Measurements from ENCODE around the gene ADAM19.

Gene ADAM19

DNA sequence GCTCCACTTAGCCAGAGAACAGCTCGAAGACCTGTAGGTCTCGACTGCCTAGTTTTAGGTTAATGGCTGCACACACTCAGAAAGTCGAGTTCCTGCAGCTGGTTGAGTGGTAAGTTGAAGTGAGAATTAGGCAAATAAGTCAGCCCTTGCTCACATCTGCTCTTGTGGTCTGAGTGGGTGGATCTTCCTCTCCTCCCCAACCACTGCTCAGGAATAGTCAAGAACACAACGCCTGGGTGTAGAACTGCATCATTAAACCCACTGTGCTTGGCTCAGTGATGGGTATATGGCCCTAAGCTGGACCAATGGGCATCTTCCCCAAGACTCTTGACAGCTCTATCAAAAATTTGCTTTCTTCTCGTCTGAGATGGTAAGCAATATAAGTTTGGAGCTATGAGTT lies 20.9 kb upstream of the ADAM19 start:
- FAIRE-seq, result no peak

DNA sequence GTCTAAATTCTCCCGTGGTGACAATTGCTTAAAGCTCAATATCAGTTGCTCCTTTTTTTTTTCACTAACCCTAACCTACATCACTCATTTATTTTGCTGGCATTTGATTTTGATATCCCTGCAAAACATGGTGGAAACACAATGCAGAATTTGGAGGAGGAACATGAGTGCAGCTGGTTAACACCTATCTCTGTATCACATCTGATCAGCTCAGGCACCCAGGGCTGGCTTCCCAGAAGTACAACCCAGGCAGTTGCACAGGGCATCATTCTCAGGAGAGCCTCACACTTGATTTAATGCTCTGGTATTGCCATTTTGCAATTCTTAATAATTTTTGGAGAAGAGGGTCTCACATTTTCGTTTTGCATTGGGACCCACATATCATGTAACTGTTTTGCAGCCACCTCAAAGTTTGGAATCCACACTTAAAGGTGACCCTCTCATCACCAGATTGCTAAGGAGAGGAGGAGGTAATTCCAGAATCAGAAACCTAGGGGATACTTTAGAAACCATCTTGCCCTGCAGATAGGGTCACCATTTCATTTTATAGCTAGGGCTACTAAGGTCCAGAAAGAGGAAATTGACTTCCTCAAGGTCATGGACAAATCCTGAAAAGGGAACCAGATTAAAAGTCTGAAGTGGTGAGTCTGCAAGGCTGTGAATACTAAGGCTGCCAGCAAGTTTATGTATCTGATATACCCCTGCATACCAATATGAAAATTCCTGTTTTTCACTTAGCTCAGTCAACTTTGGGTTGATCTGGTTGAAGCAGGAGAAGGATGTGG lies 19.3 kb upstream of the ADAM19 start:
- no peak for FAIRE-seq

DNA sequence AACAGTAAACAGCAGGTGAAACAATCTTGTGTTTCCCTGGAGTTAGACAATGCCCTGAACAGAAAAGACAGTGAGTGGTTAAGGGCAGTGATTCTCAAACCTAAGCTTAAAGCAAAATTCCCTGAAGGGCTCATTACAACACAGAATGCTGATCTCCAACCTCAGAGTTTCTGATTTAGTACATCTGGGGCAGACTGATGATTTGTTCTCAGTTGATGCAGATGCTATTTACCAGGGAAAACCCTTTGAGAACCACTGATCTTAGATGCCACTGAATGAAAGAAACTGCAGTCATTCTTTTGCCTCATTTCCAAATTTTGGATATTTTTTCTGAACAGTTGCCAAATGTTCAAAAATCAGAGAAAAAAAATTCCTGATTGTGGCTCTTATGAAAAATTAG lies 18.7 kb upstream of the ADAM19 start:
- no peak for FAIRE-seq

DNA sequence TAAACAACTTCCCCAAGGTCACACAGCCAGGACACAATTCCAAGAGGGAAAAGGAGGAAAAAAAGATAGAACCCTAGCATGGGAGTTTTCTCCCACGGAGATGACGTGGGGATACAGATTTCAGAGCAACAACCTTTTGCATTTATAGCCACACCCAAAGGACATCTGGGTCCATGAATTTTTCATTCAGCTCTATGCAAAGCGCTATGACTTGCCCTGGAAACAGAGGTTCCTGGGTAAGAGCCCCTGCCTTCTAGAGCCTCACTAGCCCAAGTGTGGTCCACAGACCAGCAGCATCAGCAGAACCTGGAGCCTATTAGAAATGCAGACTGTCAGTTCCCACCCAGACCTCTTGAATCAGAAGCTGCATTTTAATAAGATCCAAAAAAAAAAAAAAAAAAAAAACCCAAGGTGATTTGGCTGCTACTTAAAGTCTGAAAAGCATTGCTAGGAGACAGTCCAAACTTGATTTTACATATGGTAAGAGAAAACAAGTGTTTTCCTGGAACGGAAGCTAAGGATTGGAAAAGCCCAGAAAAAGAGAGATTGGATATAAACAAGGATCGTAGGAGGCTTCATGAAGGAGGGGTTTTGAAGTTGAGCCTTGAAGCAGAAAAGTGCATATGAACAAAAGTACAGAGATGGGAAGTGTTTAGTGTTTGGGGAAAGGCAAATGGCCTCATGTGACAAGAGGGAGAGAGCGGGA lies 17.6 kb upstream of the ADAM19 start:
- FAIRE-seq, result no peak

DNA sequence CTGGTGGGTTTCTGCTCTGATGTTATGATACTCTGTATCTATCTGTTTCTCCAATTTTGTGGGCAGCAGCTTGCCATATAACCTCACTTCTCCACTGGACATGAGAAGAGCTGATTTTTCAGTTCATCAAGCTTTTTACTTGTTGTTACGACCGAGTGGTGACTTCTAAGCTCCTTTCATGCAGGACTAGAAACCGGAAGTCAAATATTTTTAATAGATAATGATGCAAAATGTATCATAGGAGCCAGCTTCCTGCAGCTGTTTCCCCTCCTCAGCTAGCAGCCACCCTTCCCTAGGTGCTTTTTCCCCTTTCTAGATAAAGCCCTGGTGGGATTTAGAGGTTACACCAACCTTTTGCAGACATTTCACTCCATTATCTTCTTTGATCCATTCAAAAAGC lies 17.0 kb upstream of the ADAM19 start:
- no peak for FAIRE-seq

DNA sequence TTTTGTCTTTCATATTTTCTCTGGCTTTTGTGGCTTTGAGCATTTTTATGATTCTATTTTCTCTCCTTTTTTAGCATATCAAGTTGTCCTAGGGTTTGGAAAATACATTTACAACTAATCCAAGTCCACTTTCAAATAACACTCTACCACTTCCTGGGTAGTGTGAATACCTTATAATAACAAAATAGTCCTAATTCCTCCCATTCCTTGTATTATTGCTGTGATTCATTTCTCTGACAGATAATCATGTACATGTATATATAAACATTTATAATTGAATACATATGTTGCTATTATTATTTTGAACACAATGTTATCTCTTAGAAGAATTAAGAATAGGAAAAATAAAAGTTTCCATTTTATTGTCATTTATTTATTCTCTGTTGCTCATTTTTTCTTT lies 14.9 kb upstream of the ADAM19 start:
- FAIRE-seq, result no peak

DNA sequence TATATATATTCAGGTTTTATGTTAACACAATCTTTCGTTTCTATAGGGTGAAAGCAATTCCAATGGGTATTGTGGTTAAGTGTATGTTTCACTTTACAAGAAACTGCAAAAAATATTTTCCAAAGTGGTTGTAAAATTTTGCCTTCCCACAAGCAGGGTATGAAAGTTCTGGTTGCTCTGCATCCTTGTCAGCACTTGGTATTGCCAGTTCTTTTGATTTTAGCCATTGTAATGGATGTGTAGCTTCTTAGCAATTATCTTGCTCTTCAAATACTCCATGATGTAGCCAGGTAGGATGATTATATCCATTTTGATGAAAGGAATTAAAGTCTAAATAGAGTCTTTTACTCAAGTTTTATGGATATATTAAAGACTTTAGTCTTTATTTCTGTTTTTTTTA lies 9.1 kb upstream of the ADAM19 start:
- no peak for FAIRE-seq

DNA sequence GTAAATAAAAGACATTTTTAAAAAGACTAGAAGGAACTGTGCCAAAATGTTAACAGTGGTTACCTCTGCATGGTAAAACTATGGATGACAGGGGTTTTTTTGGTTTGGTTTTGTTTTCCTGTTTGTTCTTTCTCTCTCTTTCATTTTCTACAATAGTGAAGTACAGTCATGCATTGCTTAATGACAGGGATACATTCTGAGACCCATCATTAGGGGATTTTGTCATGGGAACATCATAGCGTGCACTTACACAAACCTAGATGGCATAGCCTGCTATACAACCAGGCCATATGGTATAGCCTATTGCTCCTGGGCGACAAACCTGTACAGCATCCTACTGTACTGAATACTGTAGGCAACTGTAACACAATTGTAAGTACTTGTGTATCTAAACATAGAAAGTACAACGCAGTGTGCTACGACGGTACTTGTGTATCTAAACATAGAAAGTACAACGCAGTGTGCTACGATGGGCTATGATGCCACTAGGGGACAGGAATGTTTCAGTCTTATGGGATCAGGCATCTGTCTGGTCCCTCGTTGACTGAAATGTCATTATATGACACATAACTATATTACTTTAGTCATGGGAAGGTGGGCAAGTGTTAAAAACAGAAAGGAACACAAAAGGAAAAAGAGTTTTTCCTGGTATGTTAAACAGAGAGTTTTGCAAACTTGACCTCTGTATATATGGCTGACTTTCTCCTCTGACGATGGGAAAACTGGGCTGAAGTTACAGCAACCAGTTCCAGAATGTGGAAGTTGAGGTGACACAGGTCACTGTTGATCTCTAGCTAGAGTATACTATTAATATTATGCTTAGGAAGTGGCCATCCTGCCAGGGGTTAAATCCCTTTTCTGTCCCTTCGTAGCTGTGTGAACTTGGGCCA lies 7.4 kb upstream of the ADAM19 start:
- FAIRE-seq, result no peak

DNA sequence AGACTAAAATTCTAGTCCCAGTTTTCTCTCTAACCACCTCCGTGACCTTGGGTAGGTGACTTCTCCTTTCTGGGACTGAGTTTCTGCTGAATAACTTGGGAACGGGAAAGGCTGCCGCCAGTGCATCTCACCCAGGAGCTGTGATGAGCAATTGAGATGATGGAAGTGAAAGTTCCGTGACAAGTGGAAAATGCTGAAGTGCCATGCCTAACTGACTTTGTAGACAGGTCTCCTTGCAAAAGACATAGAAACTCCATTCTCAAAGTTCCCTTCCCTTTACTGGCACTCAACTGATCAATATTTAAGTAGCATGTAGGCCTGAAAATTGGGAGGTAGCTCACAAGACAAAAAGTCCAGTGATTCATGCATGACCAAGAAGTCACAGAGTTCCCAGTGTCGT lies 6.3 kb upstream of the ADAM19 start:
- no peak for FAIRE-seq

DNA sequence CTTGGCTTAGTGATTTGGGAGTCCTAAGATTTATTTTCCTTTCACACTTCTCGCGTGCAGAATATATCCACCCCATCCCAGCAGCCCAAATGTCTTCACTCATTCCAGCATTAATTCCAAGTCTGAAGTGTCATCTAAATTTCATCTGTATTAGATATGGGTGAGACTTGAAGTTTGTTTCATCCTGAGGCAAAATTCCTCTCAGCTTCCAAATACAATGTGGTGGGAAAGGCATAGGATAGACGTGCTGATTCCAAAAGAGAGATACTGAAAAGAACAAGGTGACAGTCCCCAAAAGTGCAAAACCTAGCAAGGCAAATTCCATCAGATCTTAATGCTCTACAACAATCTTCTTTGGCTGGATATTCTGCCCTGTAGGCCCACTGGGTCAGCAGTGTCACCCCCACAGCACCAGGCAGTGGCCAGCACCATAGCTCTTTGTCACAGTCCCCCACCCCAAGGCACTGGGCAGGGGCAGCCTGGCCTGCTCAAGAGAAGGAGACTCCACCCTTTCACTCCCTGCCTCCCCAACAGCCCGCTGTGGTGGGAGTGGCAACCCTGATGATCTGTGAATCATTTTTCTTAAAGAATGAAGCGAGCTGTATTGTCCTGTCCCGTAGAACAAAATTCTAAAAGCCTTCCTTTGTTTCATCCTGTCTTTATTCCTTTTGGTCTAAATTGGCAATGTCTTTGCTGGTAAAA lies 2.7 kb upstream of the ADAM19 start:
- FAIRE-seq, result no peak

DNA sequence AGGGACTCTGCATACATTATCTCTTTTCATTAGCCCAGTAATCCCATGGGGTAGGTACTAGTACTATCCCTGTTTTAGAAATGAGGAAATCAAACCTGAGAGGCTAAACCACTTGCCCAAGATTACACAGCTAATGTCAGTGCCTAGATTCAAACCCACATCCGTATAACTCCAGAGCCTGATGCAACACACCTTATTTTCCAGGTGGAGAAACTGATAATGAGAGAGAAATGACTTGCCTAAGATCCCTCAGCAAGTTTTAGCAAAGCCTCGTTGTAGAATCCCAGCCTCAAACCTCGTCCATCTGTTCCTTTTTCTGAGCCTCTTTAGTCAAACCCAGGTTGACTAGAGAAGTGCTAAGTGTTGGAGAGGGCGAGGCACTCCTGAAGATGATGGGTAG lies 1.1 kb upstream of the ADAM19 start:
- FAIRE-seq, result no peak

DNA sequence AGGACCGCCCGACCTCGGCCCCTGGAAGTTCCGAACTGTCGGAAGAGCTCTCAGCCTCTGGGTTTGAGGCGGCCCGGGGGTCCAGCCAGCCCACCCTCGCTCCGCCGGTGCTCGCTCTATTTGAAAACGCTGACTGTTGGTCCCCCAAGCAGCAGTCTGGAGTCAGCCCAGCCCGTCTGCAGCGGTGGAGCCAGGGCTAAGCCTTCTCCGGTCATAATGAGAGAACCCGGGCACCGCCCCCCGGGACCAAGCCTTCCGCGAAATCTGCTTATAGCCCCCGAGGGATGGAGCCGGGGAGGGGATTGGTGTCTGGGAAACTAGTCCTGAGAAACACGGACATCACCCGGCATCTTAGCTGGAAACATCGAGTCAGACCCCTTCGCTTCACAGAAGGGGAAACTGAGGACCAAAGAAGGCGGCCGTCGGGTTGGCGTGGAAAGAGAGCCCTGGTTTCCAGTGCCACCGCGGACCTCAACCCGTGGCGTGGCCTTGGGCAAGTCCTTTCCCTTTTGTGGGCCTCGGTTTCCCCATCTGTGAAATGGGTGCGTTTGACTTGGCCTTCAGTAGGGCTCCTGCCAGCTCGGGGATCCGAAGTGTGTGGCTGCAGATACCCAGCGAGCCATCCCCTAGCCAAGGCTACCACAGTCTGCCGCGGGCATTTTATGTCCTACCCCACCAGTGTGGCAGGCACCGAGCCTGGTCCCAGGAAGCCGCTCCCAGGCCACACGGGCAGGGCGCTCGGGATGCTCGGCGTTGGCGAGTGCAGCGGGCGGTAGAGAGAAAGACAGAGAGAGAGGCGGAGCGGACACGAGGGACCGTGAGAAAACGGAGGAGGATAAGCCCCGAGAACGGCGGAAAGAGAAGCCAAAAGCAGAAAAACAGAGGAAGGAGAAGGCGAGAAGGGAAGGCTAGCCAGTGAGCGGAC lies 857 bp downstream of the ADAM19 start:
- no peak for FAIRE-seq

DNA sequence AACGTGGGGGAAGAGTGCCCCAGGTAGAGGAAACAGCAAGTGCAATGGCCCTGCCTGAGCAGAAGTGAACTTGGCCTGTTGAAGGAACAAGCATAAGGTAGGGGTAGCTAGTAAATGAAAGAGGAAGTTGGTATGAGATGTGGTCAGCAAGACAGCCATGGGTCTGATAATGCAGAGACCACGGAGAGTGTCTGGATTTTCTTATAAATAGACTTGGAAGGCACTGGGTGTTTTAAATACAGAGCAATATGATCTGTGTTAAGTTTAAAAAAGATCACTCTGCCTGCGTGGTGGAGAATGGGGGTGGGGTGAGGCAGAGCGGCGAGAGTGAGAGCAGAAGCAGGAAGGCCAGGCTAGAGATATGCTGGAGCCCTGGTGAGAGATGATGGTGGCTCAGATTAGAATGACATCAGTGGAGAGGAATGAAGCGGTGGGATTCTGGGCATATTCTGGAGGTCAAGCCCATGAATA lies 4.2 kb downstream of the ADAM19 start:
- FAIRE-seq, result no peak

DNA sequence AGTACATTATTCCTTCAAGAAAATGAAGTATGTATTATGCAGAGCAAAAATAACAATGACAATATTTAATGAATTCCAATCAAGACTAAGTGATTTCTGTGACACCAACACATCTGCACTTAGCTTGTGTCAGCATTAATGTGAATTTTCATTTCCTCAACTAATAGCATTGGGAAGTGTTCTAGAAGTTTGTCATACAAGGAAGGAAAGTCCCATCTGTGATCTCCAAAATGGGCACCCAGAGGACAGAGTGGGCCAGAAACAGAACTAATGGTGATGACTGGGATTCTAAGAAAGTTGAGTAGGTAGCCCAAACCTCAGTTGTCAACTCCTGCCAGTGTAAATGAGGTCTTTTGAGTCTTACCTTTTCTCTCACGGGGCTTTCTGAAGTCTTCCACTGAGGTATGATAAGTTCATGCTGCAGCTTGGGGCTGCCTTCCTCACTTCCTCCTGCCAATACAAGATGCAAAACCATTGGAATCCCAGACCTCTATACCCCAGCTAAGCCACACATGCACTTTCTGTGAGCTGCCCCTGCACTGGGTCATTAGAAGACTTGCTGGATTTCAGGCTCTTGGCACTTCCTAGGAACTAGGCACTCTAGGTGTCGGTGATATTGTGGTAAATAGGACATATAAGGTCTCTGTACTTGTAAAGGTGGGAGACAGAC lies 4.9 kb downstream of the ADAM19 start:
- FAIRE-seq, result no peak

DNA sequence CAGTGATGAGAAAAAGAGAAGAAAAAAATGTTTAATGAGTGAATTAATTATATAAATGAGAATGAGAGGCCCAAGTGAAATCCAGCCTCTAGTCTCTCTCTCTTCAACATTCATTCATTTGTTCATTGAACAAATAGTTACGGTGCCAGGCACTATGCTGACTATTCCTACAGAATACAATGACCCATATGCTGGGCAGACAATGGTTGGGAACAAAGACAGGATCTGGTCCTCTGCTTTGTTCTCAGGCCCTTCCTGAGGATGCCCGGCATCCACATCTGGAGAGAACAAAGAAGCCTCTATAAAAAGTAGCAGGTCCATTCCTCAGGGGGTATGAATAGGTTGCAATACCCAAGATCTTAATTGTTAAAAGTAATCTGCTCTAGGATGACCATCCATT lies 6.9 kb downstream of the ADAM19 start:
- FAIRE-seq, result no peak

DNA sequence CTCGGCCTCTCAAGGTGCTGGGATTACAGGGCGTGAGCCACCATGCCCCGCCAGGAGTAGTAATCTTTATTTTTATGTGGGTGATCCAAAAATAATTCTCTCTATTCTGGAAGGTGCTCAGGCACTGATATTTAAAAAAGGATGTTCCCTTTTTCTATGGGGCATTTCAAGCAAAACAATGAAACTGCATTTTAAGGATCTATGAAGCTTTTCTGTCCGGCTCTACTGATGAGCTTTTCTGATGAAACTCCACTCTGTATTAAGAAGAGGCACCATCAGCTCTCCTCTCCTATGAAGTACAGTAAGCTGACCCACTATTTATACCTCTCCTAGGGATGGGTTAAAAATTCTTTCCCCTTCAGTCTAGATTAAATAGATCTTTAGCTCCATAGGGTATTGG lies 7.4 kb downstream of the ADAM19 start:
- no peak for FAIRE-seq

DNA sequence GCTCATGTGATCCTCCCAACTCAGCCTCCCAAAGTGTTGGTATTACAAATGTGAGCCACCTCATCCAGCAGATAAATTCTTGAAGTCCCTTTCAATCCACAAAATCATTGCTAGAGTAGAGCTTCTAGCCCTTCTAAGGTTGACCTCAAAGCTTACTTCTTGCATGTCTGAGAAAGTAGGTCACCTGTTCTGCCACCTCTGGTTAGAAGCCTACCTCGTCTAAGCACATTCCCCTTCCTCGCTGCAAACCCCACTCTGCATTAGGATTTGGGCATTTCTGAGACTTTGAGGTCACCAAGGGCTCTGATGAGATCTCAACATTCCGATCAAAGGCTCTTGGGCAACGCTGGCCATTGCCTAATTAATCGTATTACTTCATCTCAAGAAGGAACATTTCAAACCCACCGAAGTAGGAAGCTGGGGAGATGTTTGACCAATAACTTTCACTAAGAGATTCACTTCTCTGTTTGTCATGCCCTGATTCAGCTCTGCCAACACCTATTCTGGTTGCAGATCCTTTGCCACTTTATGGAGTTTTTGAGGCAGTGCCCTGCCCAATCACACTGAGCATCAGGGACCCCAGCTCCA lies 8.6 kb downstream of the ADAM19 start:
- no peak for FAIRE-seq

DNA sequence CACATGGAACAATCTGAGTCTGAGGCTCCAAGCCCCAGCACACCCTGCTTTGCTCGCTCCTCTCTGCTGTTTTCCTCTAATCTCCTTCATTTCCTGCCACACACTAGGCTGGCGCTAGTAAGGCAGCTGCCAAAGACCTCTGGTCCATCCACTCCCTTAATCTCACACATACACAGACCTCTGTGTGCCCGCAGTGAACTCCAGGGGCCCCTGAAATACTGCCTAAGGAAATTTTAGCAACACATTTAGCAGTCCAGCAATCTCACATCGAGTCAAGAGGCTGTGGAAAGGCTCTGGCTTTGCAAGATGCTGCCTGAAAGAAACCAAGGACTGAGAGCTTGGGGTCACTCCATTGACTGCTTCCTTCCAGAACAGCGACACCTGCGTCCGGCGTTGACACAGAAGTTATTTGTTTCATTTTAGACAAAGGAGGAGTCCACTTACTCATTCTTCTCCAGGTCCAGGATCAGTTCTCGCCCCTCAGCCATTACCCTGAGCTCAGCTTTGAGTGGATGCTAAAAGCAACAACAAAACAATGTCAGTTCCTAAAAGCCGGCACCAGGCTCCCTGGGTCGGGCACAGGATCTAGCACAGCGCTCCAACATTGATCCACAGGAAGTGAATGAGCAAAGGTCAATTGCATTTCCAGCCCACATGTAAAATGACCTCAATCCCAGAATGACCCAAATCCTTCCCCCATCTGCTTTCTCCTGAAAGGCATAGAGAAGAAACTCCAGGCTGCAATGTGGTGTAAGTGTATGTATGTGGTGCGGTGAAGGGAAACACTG lies 11.5 kb downstream of the ADAM19 start:
- FAIRE-seq, result no peak

DNA sequence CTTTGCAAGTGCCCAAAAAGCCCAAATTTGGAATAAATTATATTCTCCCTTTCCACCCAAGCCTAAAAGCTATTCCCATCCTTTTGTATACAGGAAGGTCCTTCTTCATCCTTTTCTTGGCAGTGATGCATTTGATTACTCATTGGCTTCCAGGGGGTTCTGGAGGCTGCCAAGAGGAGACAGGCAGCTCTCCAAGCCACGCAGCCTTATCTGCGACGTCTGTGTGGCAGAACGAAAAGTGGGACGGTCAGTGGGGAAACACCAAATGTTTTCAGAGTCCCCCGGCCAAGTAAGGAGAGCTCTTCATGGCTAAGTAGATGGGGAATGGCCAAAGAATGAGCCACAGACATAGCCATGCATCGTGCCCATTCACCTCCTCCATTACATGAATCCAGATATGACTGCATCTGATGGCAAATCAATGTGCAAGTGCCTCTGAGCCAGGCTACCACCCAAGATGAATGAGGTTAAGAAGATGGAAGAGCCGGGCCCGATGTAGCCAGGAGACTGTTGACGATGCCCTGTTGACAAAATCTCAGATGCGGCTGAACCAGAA lies 12.1 kb downstream of the ADAM19 start:
- FAIRE-seq, result no peak
